SK-N-SH (cell line): ENCODE data around the gene GTF3A.

ENCODE experiments used
- FOXJ3 ChIP-seq: sonication (generic); formaldehyde crosslinking; IDR thresholded peaks from 2 replicates; pipeline ENCODE4 v1.5.1; 2020; ENCODE audit warnings: mild to moderate bottlenecking, missing genetic modification reagents
- MAX ChIP-seq: IDR thresholded peaks from 2 replicates; pipeline ENCODE4 v1.4.0; 2012; ENCODE audit warnings: low read depth
- POLR2AphosphoS5 ChIP-seq: IDR thresholded peaks from 2 replicates; pipeline ENCODE4 v1.6.1; 2012; ENCODE audit warnings: low read depth, low read length
- REST ChIP-seq: IDR thresholded peaks from 2 replicates; pipeline ENCODE4 v1.6.1; 2012; ENCODE audit warnings: mild to moderate bottlenecking, low read depth, low read length, moderate library complexity
- TEAD4 ChIP-seq: IDR thresholded peaks from 2 replicates; pipeline ENCODE4 v1.4.0; 2012; ENCODE audit warnings: mild to moderate bottlenecking, borderline replicate concordance; ENCODE audit not compliant: insufficient read depth
- TF ChIP-seq, protein P1 (sequence below): fragments of 200-600 bp; sonication (generic); IDR thresholded peaks from 2 replicates; pipeline ENCODE4 v1.6.1; 2017; ENCODE audit warnings: antibody characterized with exemption, mild to moderate bottlenecking, moderate library complexity

DNA sequence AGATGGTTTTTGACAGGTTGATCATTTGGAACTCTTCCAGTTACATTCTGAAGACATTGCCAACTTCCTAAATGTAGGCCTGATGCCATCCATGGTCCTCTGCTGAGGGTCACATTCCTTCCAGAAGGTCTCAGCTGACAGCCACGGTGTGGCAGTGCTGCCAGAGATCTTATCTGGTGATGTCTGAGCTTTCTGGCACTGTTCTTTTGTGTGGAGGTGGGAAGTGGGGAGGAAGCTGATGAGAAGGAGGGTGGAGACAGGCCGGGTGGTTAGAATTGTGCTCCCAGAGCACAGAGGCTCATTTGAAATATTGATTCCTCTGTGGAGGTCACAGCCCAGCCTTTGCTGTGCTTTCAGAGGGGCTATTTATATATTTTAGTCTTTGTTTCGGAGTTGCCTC is 42.1 kb downstream of the GTF3A start:
- TF ChIP-seq MAX (no peak), REST (no peak), FOXJ3 (CRISPR knock-in tag) (no peak), TEAD4 (no peak), POLR2AphosphoS5 (no peak)
- TF ChIP-seq, protein P1, sequence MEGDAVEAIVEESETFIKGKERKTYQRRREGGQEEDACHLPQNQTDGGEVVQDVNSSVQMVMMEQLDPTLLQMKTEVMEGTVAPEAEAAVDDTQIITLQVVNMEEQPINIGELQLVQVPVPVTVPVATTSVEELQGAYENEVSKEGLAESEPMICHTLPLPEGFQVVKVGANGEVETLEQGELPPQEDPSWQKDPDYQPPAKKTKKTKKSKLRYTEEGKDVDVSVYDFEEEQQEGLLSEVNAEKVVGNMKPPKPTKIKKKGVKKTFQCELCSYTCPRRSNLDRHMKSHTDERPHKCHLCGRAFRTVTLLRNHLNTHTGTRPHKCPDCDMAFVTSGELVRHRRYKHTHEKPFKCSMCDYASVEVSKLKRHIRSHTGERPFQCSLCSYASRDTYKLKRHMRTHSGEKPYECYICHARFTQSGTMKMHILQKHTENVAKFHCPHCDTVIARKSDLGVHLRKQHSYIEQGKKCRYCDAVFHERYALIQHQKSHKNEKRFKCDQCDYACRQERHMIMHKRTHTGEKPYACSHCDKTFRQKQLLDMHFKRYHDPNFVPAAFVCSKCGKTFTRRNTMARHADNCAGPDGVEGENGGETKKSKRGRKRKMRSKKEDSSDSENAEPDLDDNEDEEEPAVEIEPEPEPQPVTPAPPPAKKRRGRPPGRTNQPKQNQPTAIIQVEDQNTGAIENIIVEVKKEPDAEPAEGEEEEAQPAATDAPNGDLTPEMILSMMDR: no peak
